Measurements from ENCODE around the gene PCDH18. TPM values are rescaled to one million over a fixed set of nuclear protein-coding genes. Genes with fewer than 3 reads are reported as not detected.

The PCDH18 gene
- total RNA-seq, 1 donor from 2014 or later, result 4.9 TPM

GRCh38 chr4:137536789-137537561 lies 4.7 kb upstream of the PCDH18 start:
- Histone ChIP-seq H3K27me3 (ENCODE audit: insufficient read depth, low read length) (no peaks in the 10 kb centered on the region), H2AFZ (ENCODE audit: low read depth, low read length) (no peak overlapping the region), H3K79me2 (ENCODE audit: insufficient read depth, low read length) (no peaks in the 10 kb centered on the region), H3K9me3 (ENCODE audit: insufficient read depth, low read depth, low read length) (no peaks in the 10 kb centered on the region), H3K4me3 (ENCODE audit: insufficient read depth, low read depth, low read length) (no peak overlapping the region), H3K27ac (ENCODE audit: low read depth, low read length) (no peak overlapping the region), H4K20me1 (ENCODE audit: insufficient read depth, low read length) (no peaks in the 10 kb centered on the region), H3K4me1 (ENCODE audit: insufficient read depth, low read length) (peaks cover 13% of the 10 kb centered on the region), H3K9ac (ENCODE audit: low read length) (no peak overlapping the region), H3K36me3 (ENCODE audit: insufficient read depth, low read length) (no peaks in the 10 kb centered on the region), H3K4me2 (ENCODE audit: low read length) (no peak overlapping the region)
- peaks cover 9% of the 10 kb centered on the region for H3K4me1 Mint-ChIP-seq (ENCODE audit: low read depth, unreplicated experiment)
- DNase-seq (ENCODE audit: low read depth) (no peak), FAIRE-seq (peak; percentile 77)
- no peak overlapping the region for H3K27ac Mint-ChIP-seq (ENCODE audit: unreplicated experiment)
- H3K27me3 Mint-ChIP-seq (ENCODE audit: low read depth, unreplicated experiment), result no peaks in the 10 kb centered on the region
- H3K36me3 Mint-ChIP-seq (ENCODE audit: low read depth, unreplicated experiment), result no peaks in the 10 kb centered on the region
- TF ChIP-seq EZH2 (IDR thresholded peaks at IDR 0.05; ENCODE audit: insufficient read depth, low read length) (no peak), CTCF (IDR thresholded peaks at IDR 0.05; ENCODE audit: insufficient read depth, low read depth, low read length) (no peak)
- H3K4me3 Mint-ChIP-seq (ENCODE audit: unreplicated experiment), result no peak overlapping the region
- no peaks in the 10 kb centered on the region for H3K9me3 Mint-ChIP-seq (ENCODE audit: unreplicated experiment)

GRCh38 chr4:137535718-137536117 lies 3.4 kb upstream of the PCDH18 start:
- Histone ChIP-seq H2AFZ (ENCODE audit: low read depth, low read length) (no peak overlapping the region), H3K9me3 (ENCODE audit: insufficient read depth, low read depth, low read length) (no peaks in the 10 kb centered on the region), H3K4me1 (ENCODE audit: insufficient read depth, low read length) (peaks cover 10% of the 10 kb centered on the region), H4K20me1 (ENCODE audit: insufficient read depth, low read length) (no peaks in the 10 kb centered on the region), H3K36me3 (ENCODE audit: insufficient read depth, low read length) (no peaks in the 10 kb centered on the region), H3K27me3 (ENCODE audit: insufficient read depth, low read length) (no peaks in the 10 kb centered on the region), H3K4me2 (ENCODE audit: low read length) (no peak overlapping the region), H3K9ac (ENCODE audit: low read length) (no peak overlapping the region), H3K79me2 (ENCODE audit: insufficient read depth, low read length) (peaks cover 8% of the 10 kb centered on the region), H3K27ac (ENCODE audit: low read depth, low read length) (no peak overlapping the region), H3K4me3 (ENCODE audit: insufficient read depth, low read depth, low read length) (no peak overlapping the region)
- no peaks in the 10 kb centered on the region for H3K27me3 Mint-ChIP-seq (ENCODE audit: low read depth, unreplicated experiment)
- FAIRE-seq (no peak), DNase-seq (ENCODE audit: low read depth) (no peak)
- no peak overlapping the region for H3K27ac Mint-ChIP-seq (ENCODE audit: unreplicated experiment)
- H3K36me3 Mint-ChIP-seq (ENCODE audit: low read depth, unreplicated experiment), result no peaks in the 10 kb centered on the region
- H3K4me1 Mint-ChIP-seq (ENCODE audit: low read depth, unreplicated experiment), result peaks cover 2% of the 10 kb centered on the region
- TF ChIP-seq EZH2 (IDR thresholded peaks at IDR 0.05; ENCODE audit: insufficient read depth, low read length) (no peak), CTCF (IDR thresholded peaks at IDR 0.05; ENCODE audit: insufficient read depth, low read depth, low read length) (no peak)
- H3K9me3 Mint-ChIP-seq (ENCODE audit: unreplicated experiment), result no peaks in the 10 kb centered on the region
- no peak overlapping the region for H3K4me3 Mint-ChIP-seq (ENCODE audit: unreplicated experiment)

- no peak for FAIRE-seq
- H3K27me3 Mint-ChIP-seq (ENCODE audit: low read depth, unreplicated experiment), result no peaks in the 10 kb centered on the region
- TF ChIP-seq CTCF (IDR thresholded peaks at IDR 0.05; ENCODE audit: insufficient read depth, low read depth, low read length) (no peak), EZH2 (IDR thresholded peaks at IDR 0.05; ENCODE audit: insufficient read depth, low read length) (no peak)
- no peak overlapping the region for H3K4me3 ChIP-seq (ENCODE audit: insufficient read depth, low read depth, low read length)
- H3K27ac ChIP-seq (ENCODE audit: low read depth, low read length), result no peak overlapping the region
- no peak overlapping the region for H3K27ac Mint-ChIP-seq (ENCODE audit: unreplicated experiment)
- H3K79me2 ChIP-seq (ENCODE audit: insufficient read depth, low read length), result peaks cover 20% of the 10 kb centered on the region
- peaks cover 2% of the 10 kb centered on the region for H3K4me1 Mint-ChIP-seq (ENCODE audit: low read depth, unreplicated experiment)
- no peaks in the 10 kb centered on the region for H3K9me3 Mint-ChIP-seq (ENCODE audit: unreplicated experiment)
- H4K20me1 ChIP-seq (ENCODE audit: insufficient read depth, low read length), result no peaks in the 10 kb centered on the region
- peaks cover 16% of the 10 kb centered on the region for H3K4me1 ChIP-seq (ENCODE audit: insufficient read depth, low read length)
- H3K4me3 Mint-ChIP-seq (ENCODE audit: unreplicated experiment), result no peak overlapping the region
- H3K36me3 Mint-ChIP-seq (ENCODE audit: low read depth, unreplicated experiment), result no peaks in the 10 kb centered on the region
- no peak overlapping the region for H3K4me2 ChIP-seq (ENCODE audit: low read length)
- no peaks in the 10 kb centered on the region for H3K9me3 ChIP-seq (ENCODE audit: insufficient read depth, low read depth, low read length)
- H2AFZ ChIP-seq (ENCODE audit: low read depth, low read length), result no peak overlapping the region
- H3K36me3 ChIP-seq (ENCODE audit: insufficient read depth, low read length), result no peaks in the 10 kb centered on the region
- no peak for DNase-seq (ENCODE audit: low read depth)
- H3K27me3 ChIP-seq (ENCODE audit: insufficient read depth, low read length), result no peaks in the 10 kb centered on the region
- no peak overlapping the region for H3K9ac ChIP-seq (ENCODE audit: low read length)
Observed at GRCh38 chr4:137534516-137534915, 2.2 kb upstream of the PCDH18 start.

Measured in astrocyte (in vitro differentiated cells and primary cell).